Measurements from ENCODE around the gene TRPM6. TPM values are rescaled to one million over a fixed set of nuclear protein-coding genes. Genes with fewer than 3 reads are reported as not detected.

TRPM6 gene
- total and polyA plus RNA-seq, 2 donors (not counting 3 experiments of a cell fraction or from before 2014, with no cell fraction given): 0.01 to 0.22 TPM

DNA sequence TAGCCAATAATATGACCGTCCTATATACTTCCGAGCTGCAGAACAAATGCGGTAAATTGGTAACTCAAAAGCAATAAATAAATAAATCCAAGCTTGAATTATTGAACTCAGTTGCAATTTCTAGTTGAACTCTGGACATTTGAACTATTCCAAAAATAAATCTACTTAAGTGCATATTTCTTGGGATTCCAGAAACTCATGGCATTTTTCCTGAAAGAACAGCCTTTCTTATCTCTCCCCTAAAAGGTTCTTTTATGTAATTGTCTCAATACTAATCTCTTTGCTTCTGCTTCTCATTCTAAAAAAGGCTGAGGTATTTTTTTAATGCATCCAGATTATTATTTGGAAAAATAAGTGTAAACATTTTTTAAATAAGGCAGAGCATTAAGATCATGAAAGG, 131.7 kb downstream of the TRPM6 start:
- Histone ChIP-seq H4K20me1 (replicated peaks; ENCODE audit: control insufficient read depth, extremely low read depth, insufficient read depth, low read length) (no peaks in the 10 kb centered on the region), H3K9me1 (replicated peaks; ENCODE audit: control insufficient read depth, extremely low read depth, insufficient read depth, low read length) (no peaks in the 10 kb centered on the region), H3K4me3 (replicated peaks in 1 of 3; ENCODE audit: insufficient read depth in 1 of 3, low read depth in 1 of 3, low read length in 3 of 3) (no peak overlapping the region), H3K9me3 (replicated peaks; ENCODE audit: control insufficient read depth, insufficient read depth, low read length) (no peaks in the 10 kb centered on the region), H2AFZ (ENCODE audit: low read depth, low read length) (no peak overlapping the region), H3K36me3 (ENCODE audit: control insufficient read depth in 2 of 2, extremely low read depth in 1 of 2, insufficient read depth in 2 of 2, low read length in 2 of 2) (no peaks in the 10 kb centered on the region), H3K79me2 (ENCODE audit: control insufficient read depth, insufficient read depth, low read length) (no peaks in the 10 kb centered on the region), H3K27me3 (ENCODE audit: control insufficient read depth in 2 of 2, insufficient read depth in 2 of 2, low read length in 2 of 2) (no peaks in the 10 kb centered on the region), H3K4me2 (ENCODE audit: insufficient read depth, low read length) (no peak overlapping the region), H3K27ac (ENCODE audit: insufficient read depth, low read depth, low read length) (no peak overlapping the region), H3K4me1 (ENCODE audit: control insufficient read depth, extremely low read depth, insufficient read depth, low read length) (no peaks in the 10 kb centered on the region), H3K9ac (replicated peaks; ENCODE audit: extremely low read depth, insufficient read depth, low read length) (no peak overlapping the region)
- DNase-seq (ENCODE audit: low read depth, low spot score) (no peak), FAIRE-seq (no peak)
- dilution Hi-C loops (cut with MboI; ENCODE audit: extremely low pct_ligation_motif_present, low sequenced_read_pairs) (no loop called here), intact Hi-C loops (cut with micrococcal nuclease) (no loop called here)
- TF ChIP-seq FOS (IDR thresholded peaks at IDR 0.05; ENCODE audit: borderline replicate concordance, insufficient read depth, low read length) (no peak), JUN (IDR thresholded peaks at IDR 0.05; ENCODE audit: borderline replicate concordance, insufficient read depth, insufficient read length, low read depth) (no peak), EZH2 (IDR thresholded peaks at IDR 0.05; ENCODE audit: borderline replicate concordance, low read depth, low read length, severe bottlenecking) (no peak)
- TF ChIP-seq, protein P1, sequence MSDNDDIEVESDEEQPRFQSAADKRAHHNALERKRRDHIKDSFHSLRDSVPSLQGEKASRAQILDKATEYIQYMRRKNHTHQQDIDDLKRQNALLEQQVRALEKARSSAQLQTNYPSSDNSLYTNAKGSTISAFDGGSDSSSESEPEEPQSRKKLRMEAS (IDR thresholded peaks at IDR 0.05; ENCODE audit: insufficient read depth, insufficient read length): no peak
- BruUV-seq (replicated peaks): no TSS peak
- ChIA-PET CTCF (no interaction called here), POLR2A (no interaction called here)

GRCh38 chr9:74755355-74755754, 132.4 kb downstream of the TRPM6 start:
- Histone ChIP-seq H3K79me2 (ENCODE audit: control insufficient read depth, insufficient read depth, low read length) (no peaks in the 10 kb centered on the region), H2AFZ (ENCODE audit: low read depth, low read length) (no peak overlapping the region), H3K27me3 (ENCODE audit: control insufficient read depth in 2 of 2, insufficient read depth in 2 of 2, low read length in 2 of 2) (no peaks in the 10 kb centered on the region), H3K36me3 (ENCODE audit: control insufficient read depth in 2 of 2, extremely low read depth in 1 of 2, insufficient read depth in 2 of 2, low read length in 2 of 2) (no peaks in the 10 kb centered on the region), H3K9me3 (replicated peaks; ENCODE audit: control insufficient read depth, insufficient read depth, low read length) (no peaks in the 10 kb centered on the region), H3K9me1 (replicated peaks; ENCODE audit: control insufficient read depth, extremely low read depth, insufficient read depth, low read length) (no peaks in the 10 kb centered on the region), H3K4me2 (ENCODE audit: insufficient read depth, low read length) (no peak overlapping the region), H3K4me3 (replicated peaks in 1 of 3; ENCODE audit: insufficient read depth in 1 of 3, low read depth in 1 of 3, low read length in 3 of 3) (no peak overlapping the region), H3K27ac (ENCODE audit: insufficient read depth, low read depth, low read length) (no peak overlapping the region), H3K9ac (replicated peaks; ENCODE audit: extremely low read depth, insufficient read depth, low read length) (no peak overlapping the region), H4K20me1 (replicated peaks; ENCODE audit: control insufficient read depth, extremely low read depth, insufficient read depth, low read length) (no peaks in the 10 kb centered on the region), H3K4me1 (ENCODE audit: control insufficient read depth, extremely low read depth, insufficient read depth, low read length) (no peaks in the 10 kb centered on the region)
- ChIA-PET CTCF (no interaction called here), POLR2A (no interaction called here)
- FAIRE-seq (no peak), DNase-seq (ENCODE audit: low read depth, low spot score) (no peak)
- dilution Hi-C loops (cut with MboI; ENCODE audit: extremely low pct_ligation_motif_present, low sequenced_read_pairs) (no loop called here), intact Hi-C loops (cut with micrococcal nuclease) (no loop called here)
- no TSS peak for BruUV-seq (replicated peaks)
- TF ChIP-seq, protein P1 (IDR thresholded peaks at IDR 0.05; ENCODE audit: insufficient read depth, insufficient read length): no peak
- no peak for TF ChIP-seq JUN (IDR thresholded peaks at IDR 0.05; ENCODE audit: borderline replicate concordance, insufficient read depth, insufficient read length, low read depth)
- no peak for TF ChIP-seq FOS (IDR thresholded peaks at IDR 0.05; ENCODE audit: borderline replicate concordance, insufficient read depth, low read length)
- no peak for TF ChIP-seq POLR2A (IDR thresholded peaks at IDR 0.05; ENCODE audit: low read depth, low read length)
- no peak for TF ChIP-seq EZH2 (IDR thresholded peaks at IDR 0.05; ENCODE audit: borderline replicate concordance, low read depth, low read length, severe bottlenecking)
- TF ChIP-seq POLR2AphosphoS5 (IDR thresholded peaks at IDR 0.05; ENCODE audit: insufficient read depth, low read depth, low read length): no peak
- TF ChIP-seq, protein P2, sequence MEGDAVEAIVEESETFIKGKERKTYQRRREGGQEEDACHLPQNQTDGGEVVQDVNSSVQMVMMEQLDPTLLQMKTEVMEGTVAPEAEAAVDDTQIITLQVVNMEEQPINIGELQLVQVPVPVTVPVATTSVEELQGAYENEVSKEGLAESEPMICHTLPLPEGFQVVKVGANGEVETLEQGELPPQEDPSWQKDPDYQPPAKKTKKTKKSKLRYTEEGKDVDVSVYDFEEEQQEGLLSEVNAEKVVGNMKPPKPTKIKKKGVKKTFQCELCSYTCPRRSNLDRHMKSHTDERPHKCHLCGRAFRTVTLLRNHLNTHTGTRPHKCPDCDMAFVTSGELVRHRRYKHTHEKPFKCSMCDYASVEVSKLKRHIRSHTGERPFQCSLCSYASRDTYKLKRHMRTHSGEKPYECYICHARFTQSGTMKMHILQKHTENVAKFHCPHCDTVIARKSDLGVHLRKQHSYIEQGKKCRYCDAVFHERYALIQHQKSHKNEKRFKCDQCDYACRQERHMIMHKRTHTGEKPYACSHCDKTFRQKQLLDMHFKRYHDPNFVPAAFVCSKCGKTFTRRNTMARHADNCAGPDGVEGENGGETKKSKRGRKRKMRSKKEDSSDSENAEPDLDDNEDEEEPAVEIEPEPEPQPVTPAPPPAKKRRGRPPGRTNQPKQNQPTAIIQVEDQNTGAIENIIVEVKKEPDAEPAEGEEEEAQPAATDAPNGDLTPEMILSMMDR (IDR thresholded peaks at IDR 0.05; ENCODE audit: extremely low read depth in 1 of 2, insufficient read depth in 1 of 2, low read depth in 1 of 2, low read length in 2 of 2): no peak
- no peak for TF ChIP-seq GATA2 (IDR thresholded peaks at IDR 0.05; ENCODE audit: insufficient read depth, insufficient read length, low read depth, low read length)
- no peak for TF ChIP-seq MYC (IDR thresholded peaks at IDR 0.05; ENCODE audit: low read depth, low read length)

Data from endothelial cell of umbilical vein (primary cell).